Ovary (tissue), 9 donors: ENCODE data around the gene PLCB1. TPM values are rescaled to one million over a fixed set of nuclear protein-coding genes. Genes with fewer than 3 reads are reported as not detected.

ENCODE experiments used
- DNase-seq, 5 donors: peaks; one replicate each; pipeline ENCODE4 v3.0.0-alpha.2; 2019 to 2020
- H3K27ac ChIP-seq, 2 donors: fragments of 200-600 bp; one replicate each; pipeline versions ENCODE4 v1.5.1 to v1.8.0; 2019 to 2022
- H3K27me3 ChIP-seq: fragments of 200-600 bp; one replicate; pipeline ENCODE4 v1.8.0; 2022
- H3K36me3 ChIP-seq: fragments of 200-600 bp; sonication (generic); one replicate; pipeline ENCODE4 v1.5.1; 2019
- H3K4me1 ChIP-seq: one replicate; pipeline ENCODE4 v1.8.1; 2013; ENCODE audit warnings: mild to moderate bottlenecking, moderate library complexity; ENCODE audit not compliant: insufficient read depth
- H3K4me3 ChIP-seq: fragments of 200-600 bp; sonication (generic); one replicate; pipeline ENCODE4 v1.5.1; 2017
- H3K9me3 ChIP-seq, 2 donors: fragments of 200-600 bp in 1 of 2; sonication (generic) in 1 of 2; one replicate each; pipeline versions ENCODE4 v1.5.1 to v1.8.1; 2013 to 2019; ENCODE audit warnings: mild to moderate bottlenecking in 1 of 2, moderate library complexity in 1 of 2
- CTCF ChIP-seq, 3 donors: fragments of 450-650 bp in 2 of 3; fragments of 200-600 bp in 1 of 3; IDR thresholded peaks; one replicate each; pipeline versions ENCODE4 v1.5.1 to v1.8.0; 2016 to 2022; ENCODE audit warnings: antibody characterized with exemption in 3 of 3, mild to moderate bottlenecking in 1 of 3
- EP300 ChIP-seq: sonication (generic); formaldehyde crosslinking; IDR thresholded peaks from one replicate; pipeline ENCODE4 v1.6.1; 2017; ENCODE audit warnings: antibody characterized with exemption
- POLR2A ChIP-seq: fragments of 450-650 bp; IDR thresholded peaks from one replicate; pipeline ENCODE4 v1.6.1; 2017; ENCODE audit warnings: antibody characterized with exemption, mild to moderate bottlenecking, moderate library complexity
- WGBS, 3 donors: extraction: QIAGEN DNeasy Blood & Tissue Kit in 1 of 3; methylation state at CpG; one replicate each; pipeline versions ENCODE4 v1.1.5 to v1.1.7; 2013 to 2017; 5-methylcytosine and 5-hydroxymethylcytosine counted together
- intact Hi-C, 4 donors: fragments of 100-400 bp; cut with DNase I; formaldehyde crosslinking; loops; one replicate each; pipeline versions ENCODE4 v1.11.0 to v1.15.1; 2022 to 2023
- polyA plus RNA-seq, 2 donors: library from polyadenylated mRNA; stranded (reverse); fragments of 200-250 nt in 1 of 2; fragments of 350-450 nt in 1 of 2; fragmentation: Illumina TruSeq in 1 of 2; extraction: RNeasy Lipid Tissue Mini Kit (QIAGEN cat#74804) in 1 of 2; gene quantifications; one replicate each; pipeline ENCODE4 v1.2.3, GENCODE V29; 2013 to 2014
- total RNA-seq, 7 donors: library from RNA; depleted of rRNA in 2 of 7; stranded (reverse); fragments of >200 nt in 2 of 7; fragmentation: NEBNext Ultra II Directional in 3 of 7; extraction: Animal tissue kit (Norgen Biotek cat#: 25700) in 3 of 7; gene quantifications; one replicate each; pipeline versions ENCODE4 v1.1.0 to v1.2.4, GENCODE V29; 2016 to 2023
- donor health status: DM: no; HTN: no; CAD: no; lungs with moderate emphysema.
- donor health status: DM: no; HTN: no; CAD: no.
- donor health status: Bipolar disorder and iron deficiency.
- donor health status: DM: yes; HTN: yes; CAD: no.
- donor health status: DM: no; HTN: no; CAD: no.
- donor health status: DM: yes; HTN: yes; CAD: no.

The PLCB1 gene
- total and polyA plus RNA-seq, 9 donors = 2.9 to 29.5 (median 9.0) TPM

GRCh38 chr20:8726460-8726859, 594.4 kb downstream of the PLCB1 start:
- DNase-seq = no peak
- Histone ChIP-seq H3K9me3 (no peaks in the 10 kb centered on the region), H3K27me3 (no peaks in the 10 kb centered on the region), H3K27ac (no peak overlapping the region), H3K36me3 (no peaks in the 10 kb centered on the region), H3K4me1 (no peaks in the 10 kb centered on the region), H3K4me3 (no peak overlapping the region)
- TF ChIP-seq EP300 (no peak), CTCF (IDR thresholded peaks at IDR 0.05) (no peak), POLR2A (no peak)
- WGBS, 3 donors = 92 to 97% (median 94%) methylated on average over 2 of the region's 2 CpGs
- intact Hi-C loops = loop anchor here in 1 of 4 donors (10.0 kb wide), 1 partner anchor 682 kb away; no protein-coding TSS in a partner anchor

DNA sequence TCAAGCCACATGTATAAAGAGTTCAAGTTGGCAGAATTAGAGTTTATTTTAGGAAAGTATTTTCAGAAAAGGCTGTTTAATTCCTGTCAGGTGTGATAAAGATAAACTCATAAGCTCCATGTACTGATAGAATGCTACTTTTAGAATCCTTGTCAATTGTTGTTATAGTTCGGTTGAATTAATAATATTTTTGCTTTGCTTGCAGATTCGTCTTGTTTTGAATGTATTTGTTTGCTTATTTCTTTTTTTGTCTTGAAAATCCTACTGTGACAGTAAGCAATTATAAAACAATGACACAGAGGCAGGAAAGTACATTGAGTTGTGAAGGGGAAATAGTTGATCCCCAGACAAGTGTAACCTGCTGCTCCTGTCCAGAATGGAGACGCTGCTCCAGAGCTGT, 602.9 kb downstream of the PLCB1 start:
- WGBS, 3 donors = 40 to 71% (median 50%) methylated on average over 3 of the region's 3 CpGs
- H3K36me3 ChIP-seq = no peaks in the 10 kb centered on the region
- H3K27me3 ChIP-seq = no peaks in the 10 kb centered on the region
- TF ChIP-seq POLR2A (no peak), CTCF (IDR thresholded peaks at IDR 0.05) (no peak), EP300 (no peak)
- intact Hi-C loops = no loop called here
- H3K4me3 ChIP-seq = no peak overlapping the region
- no peaks in the 10 kb centered on the region for H3K9me3 ChIP-seq
- no peaks in the 10 kb centered on the region for H3K4me1 ChIP-seq
- H3K27ac ChIP-seq = no peak overlapping the region
- no peak for DNase-seq

GRCh38 chr20:8735674-8736073, 603.6 kb downstream of the PLCB1 start:
- no peak for TF ChIP-seq POLR2A
- TF ChIP-seq EP300 = no peak
- TF ChIP-seq CTCF (IDR thresholded peaks at IDR 0.05) = no peak
- no peaks in the 10 kb centered on the region for H3K27me3 ChIP-seq
- no peaks in the 10 kb centered on the region for H3K9me3 ChIP-seq
- H3K4me3 ChIP-seq = no peak overlapping the region
- H3K36me3 ChIP-seq = no peaks in the 10 kb centered on the region
- DNase-seq = no peak
- no peaks in the 10 kb centered on the region for H3K4me1 ChIP-seq
- no peak overlapping the region for H3K27ac ChIP-seq
- intact Hi-C loops = no loop called here

DNA sequence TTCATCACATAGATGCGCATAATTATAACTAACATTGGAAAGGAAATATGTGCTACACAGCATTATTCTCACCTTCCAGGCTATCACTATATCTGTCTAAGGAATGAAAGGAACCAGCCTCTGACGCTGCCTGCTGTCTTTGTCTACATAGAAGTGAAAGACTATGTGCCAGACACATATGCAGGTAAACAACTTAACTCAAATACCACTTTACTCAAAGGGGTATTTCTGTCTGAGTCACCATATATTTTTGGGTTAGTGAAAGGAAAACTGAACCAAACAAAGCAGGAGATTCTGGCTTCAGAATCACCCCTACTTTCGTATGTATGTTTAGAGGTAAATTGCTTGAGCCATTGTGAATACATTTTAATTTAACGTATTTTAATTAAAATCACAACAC, 608.2 kb downstream of the PLCB1 start:
- Histone ChIP-seq H3K4me3 (no peak overlapping the region), H3K36me3 (no peaks in the 10 kb centered on the region), H3K4me1 (no peaks in the 10 kb centered on the region), H3K9me3 (no peaks in the 10 kb centered on the region), H3K27ac (no peak overlapping the region), H3K27me3 (no peaks in the 10 kb centered on the region)
- no peak for TF ChIP-seq CTCF (IDR thresholded peaks at IDR 0.05)
- no peak for TF ChIP-seq EP300
- no peak for TF ChIP-seq POLR2A
- intact Hi-C loops = no loop called here
- DNase-seq = no peak
- WGBS, 3 donors = 95 to 98% (median 96%) methylated on average over 4 of the region's 4 CpGs
